SK-N-MC (cell line): ENCODE data around the gene DIRAS2.

Source experiments
- FOXP2 ChIP-seq: optimal IDR thresholded peaks from 2 replicates; pipeline ENCODE3; 2011; ENCODE audit warnings: mild to moderate bottlenecking, moderate library complexity; ENCODE audit not compliant: insufficient read depth; ENCODE audit errors: extremely low read length, control extremely low read depth
- POLR2AphosphoS5 ChIP-seq: IDR thresholded peaks from 2 replicates; pipeline ENCODE4 v1.6.1; 2012; ENCODE audit warnings: mild to moderate bottlenecking, low read depth, low read length, borderline replicate concordance

DNA sequence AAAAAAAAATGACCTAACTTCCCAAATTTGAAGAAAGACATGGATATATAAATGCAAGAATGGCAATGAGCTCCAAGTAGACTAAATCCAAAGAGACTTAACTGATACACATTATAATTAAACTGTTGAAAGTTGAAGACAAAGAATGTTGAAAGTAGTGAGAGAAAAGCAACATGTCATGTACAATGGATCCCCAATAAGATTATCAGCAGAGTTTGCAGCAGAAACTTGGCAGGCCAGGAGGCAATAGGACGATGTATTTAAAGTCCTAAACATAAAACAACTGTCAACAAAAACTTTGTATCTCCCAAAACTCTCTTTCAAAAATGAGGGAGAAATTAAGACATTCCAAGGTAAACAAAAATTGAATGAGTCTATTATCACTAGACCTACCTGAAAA lies 8.6 kb upstream of the DIRAS2 start:
- TF ChIP-seq POLR2AphosphoS5 (no peak), FOXP2 (no peak)
